Adrenal gland (tissue), 12 donors: ENCODE measurements around the gene DTD1. TPM values are rescaled to one million over a fixed set of nuclear protein-coding genes. Genes with fewer than 3 reads are reported as not detected.
A peak's percentile ranks its signal among the peaks of the same experiment; 100 is the strongest.

Source experiments
- DNase-seq, 7 donors: peaks; one replicate each; pipeline ENCODE4 v3.0.0-alpha.2; 2019 to 2020
- H3K27ac ChIP-seq, 5 donors: fragments of 200-600 bp; sonication (generic) in 4 of 5; 1 replicate in 3 of 5; 2 replicates in 2 of 5; pipeline versions ENCODE4 v1.5.1 to v1.8.0; 2016 to 2020; ENCODE audit warnings: mild to moderate bottlenecking in 1 of 5
- H3K27me3 ChIP-seq: fragments of 200-600 bp; 2 replicates; pipeline ENCODE4 v1.8.0; 2021
- H3K36me3 ChIP-seq, 2 donors: fragments of 200-600 bp; replicated peaks in 1 of 2; 1 replicate in 1 of 2; 2 replicates in 1 of 2; pipeline versions ENCODE4 v1.5.1 to v1.8.0; 2018 to 2022
- H3K4me1 ChIP-seq, 2 donors: fragments of 200-600 bp; replicated peaks in 1 of 2; 1 replicate in 1 of 2; 2 replicates in 1 of 2; pipeline versions ENCODE4 v1.5.1 to v1.8.0; 2018 to 2021
- H3K4me3 ChIP-seq, 4 donors: fragments of 200-600 bp; sonication (generic) in 3 of 4; one replicate each; pipeline ENCODE4 v1.5.1; 2016 to 2018
- H3K9me3 ChIP-seq, 3 donors: fragments of 200-600 bp; sonication (generic) in 1 of 3; replicated peaks in 1 of 3; 1 replicate in 2 of 3; 2 replicates in 1 of 3; pipeline versions ENCODE4 v1.5.1 to v1.8.0; 2016 to 2021
- POLR2A ChIP-seq, 2 donors: fragments of 450-650 bp; IDR thresholded peaks; one replicate each; pipeline ENCODE4 v1.6.1; 2017; ENCODE audit warnings: antibody characterized with exemption in 2 of 2, mild to moderate bottlenecking in 2 of 2, moderate library complexity in 1 of 2
- WGBS, 4 donors: extraction: QIAGEN DNeasy Blood & Tissue Kit in 2 of 4; methylation state at CpG; one replicate each; pipeline versions ENCODE4 v1.1.5 to v1.1.7; 2013 to 2017; 5-methylcytosine and 5-hydroxymethylcytosine counted together
- intact Hi-C, 2 donors: fragments of 100-400 bp; cut with DNase I; formaldehyde crosslinking; loops; one replicate each; pipeline versions ENCODE4 v1.14.1 to v1.15.0; 2022 to 2023
- polyA plus RNA-seq, 3 donors: library from polyadenylated mRNA; stranded (reverse); fragments of 200-250 nt in 2 of 3; fragments of 350-450 nt in 1 of 3; fragmentation: Illumina TruSeq in 1 of 3; extraction: RNeasy Lipid Tissue Mini Kit (QIAGEN cat#74804) in 1 of 3; gene quantifications; one replicate each; pipeline ENCODE4 v1.2.3, GENCODE V29; 2013 to 2014
- total RNA-seq, 9 donors: library from RNA; depleted of rRNA in 4 of 9; stranded (reverse); fragments of >200 nt in 4 of 9; fragments of 120-200 nt in 1 of 9; fragmentation: NEBNext Ultra II Directional in 1 of 9; extraction: Animal tissue kit (Norgen Biotek cat#: 25700) in 1 of 9; gene quantifications; one replicate each; pipeline versions ENCODE4 v1.1.0 to v1.2.4, GENCODE V29; 2013 to 2023
- TF ChIP-seq, protein P1 (sequence below), 6 experiments: fragments of 450-650 bp in 4 of 6; fragments of 200-600 bp in 2 of 6; sonication (generic) in 1 of 6; IDR thresholded peaks; 1 replicate in 5 of 6; 2 replicates in 1 of 6; pipeline versions ENCODE4 v1.5.1 to v1.8.0; 2016 to 2021; ENCODE audit warnings: antibody characterized with exemption in 6 of 6, mild to moderate bottlenecking in 2 of 6, moderate library complexity in 1 of 6
- donor health status: healthy with polysubstance abuse.
- donor health status: Bipolar disorder and iron deficiency.
- donor health status: DM: yes; HTN: yes; CAD: no.
- donor health status: DM: no; HTN: no; CAD: no.
- donor health status: DM: no; HTN: no; CAD: no.
- donor health status: DM: yes; HTN: yes; CAD: no.

DTD1 gene
- total and polyA plus RNA-seq, 12 donors = 9.5 to 38.9 (median 32.9) TPM

DNA sequence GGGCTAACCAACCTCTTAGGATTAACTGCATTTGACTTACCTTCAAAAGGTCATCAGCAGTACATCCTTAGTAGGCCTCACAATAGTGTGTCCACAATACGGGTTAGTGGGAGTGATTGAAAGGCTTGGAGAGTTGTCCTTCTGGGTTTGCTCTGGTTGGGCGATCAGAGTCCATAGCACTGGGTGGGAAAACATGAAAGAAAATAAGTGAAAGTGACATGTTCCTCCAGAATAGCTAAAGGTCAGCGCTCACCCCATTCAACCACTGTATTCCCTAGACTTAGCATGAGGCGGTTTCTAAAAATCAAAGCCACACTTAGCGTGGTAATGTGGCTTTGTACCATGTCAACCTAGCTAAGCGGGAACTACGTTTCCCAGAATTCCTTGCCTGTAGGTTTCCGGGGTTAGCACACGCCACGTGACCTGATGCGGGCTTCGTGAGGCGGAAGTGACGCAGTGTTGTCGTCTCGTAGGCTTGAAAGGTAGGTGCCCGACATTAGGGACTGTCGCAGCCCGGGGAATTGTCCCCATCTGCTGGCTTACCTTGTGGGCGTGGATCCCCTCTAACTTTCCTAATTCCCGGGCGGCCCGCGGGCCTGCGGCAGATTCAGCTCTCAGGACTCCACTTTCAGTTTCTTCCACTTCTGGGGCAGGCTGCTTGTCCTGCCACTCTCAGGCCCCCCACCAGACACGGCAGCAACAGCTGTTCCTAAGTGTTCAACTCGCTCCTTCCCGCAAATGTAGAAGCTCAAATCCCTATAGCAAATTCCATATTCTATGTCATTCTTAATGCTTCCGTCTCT lies 206.0 kb downstream of the DTD1 start:
- TF ChIP-seq POLR2A (IDR thresholded peaks at IDR 0.05) = peak; percentile 70 to 79
- TF ChIP-seq, protein P1, sequence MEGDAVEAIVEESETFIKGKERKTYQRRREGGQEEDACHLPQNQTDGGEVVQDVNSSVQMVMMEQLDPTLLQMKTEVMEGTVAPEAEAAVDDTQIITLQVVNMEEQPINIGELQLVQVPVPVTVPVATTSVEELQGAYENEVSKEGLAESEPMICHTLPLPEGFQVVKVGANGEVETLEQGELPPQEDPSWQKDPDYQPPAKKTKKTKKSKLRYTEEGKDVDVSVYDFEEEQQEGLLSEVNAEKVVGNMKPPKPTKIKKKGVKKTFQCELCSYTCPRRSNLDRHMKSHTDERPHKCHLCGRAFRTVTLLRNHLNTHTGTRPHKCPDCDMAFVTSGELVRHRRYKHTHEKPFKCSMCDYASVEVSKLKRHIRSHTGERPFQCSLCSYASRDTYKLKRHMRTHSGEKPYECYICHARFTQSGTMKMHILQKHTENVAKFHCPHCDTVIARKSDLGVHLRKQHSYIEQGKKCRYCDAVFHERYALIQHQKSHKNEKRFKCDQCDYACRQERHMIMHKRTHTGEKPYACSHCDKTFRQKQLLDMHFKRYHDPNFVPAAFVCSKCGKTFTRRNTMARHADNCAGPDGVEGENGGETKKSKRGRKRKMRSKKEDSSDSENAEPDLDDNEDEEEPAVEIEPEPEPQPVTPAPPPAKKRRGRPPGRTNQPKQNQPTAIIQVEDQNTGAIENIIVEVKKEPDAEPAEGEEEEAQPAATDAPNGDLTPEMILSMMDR (IDR thresholded peaks at IDR 0.05) = peak in 4 of 6 experiments; percentile 16 to 36 (median 22)
- Histone ChIP-seq H3K27ac (peak overlapping the region in 4 of 5 donors; percentile 73 to 95 (median 85)), H3K36me3 (no peaks in the 10 kb centered on the region), H3K4me1 (peaks cover 0 to 4% of the 10 kb centered on the region in 2 donors), H3K4me3 (peak overlapping the region; percentile 9 to 75 (median 34)), H3K9me3 (no peaks in the 10 kb centered on the region), H3K27me3 (no peaks in the 10 kb centered on the region)
- intact Hi-C loops = no loop called here
- peak; percentile 88 to 97 (median 93) for DNase-seq
- 5 to 8% (median 7%) methylated on average over 17 to 29 of the region's 29 CpGs for WGBS, 4 donors

DNA sequence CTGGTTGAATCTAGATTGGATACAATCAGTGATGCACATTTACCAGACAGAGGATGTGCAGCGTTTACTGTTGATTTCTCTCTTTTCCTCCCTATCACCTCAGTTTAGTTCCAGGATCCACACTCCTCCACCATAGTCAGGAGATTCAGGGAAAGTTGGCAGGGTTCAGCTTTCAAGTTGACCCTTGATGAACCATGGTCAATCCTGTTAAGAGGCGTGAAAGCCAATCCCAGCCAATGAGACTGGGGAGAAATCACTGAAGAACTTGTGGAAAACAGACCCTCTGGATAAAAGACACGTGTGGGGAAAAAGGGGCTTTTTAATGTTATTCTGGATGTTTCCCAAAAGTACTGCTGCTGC lies 206.6 kb downstream of the DTD1 start:
- DNase-seq = no peak

DNA sequence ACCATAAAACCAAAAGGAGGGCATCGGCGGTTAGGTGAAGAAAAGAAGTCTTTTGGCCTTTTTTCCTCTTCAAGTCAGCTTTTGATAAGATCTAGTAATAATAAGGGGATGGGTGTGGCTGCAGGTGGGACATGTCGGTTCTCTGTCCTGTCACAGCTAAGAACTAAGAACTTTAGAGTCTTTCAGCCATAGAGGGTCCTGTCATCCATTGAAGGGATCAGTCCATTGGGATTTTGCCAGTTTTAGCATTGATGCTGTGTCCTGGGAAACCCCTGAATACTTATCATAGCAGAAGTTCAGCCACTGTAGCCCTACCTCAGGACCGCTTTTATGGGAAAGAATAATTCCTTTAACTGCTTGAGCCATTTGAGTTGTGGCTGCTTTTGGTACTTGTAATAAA lies 207.5 kb downstream of the DTD1 start:
- Histone ChIP-seq H3K4me1 (peaks cover 0 to 4% of the 10 kb centered on the region in 2 donors), H3K36me3 (no peaks in the 10 kb centered on the region), H3K27ac (no peak overlapping the region), H3K27me3 (no peaks in the 10 kb centered on the region), H3K9me3 (no peaks in the 10 kb centered on the region), H3K4me3 (no peak overlapping the region)
- intact Hi-C loops = no loop called here
- no peak for DNase-seq
- WGBS, 4 donors = 80 to 94% (median 89%) methylated on average over 4 of the region's 4 CpGs
- no peak for TF ChIP-seq POLR2A (IDR thresholded peaks at IDR 0.05)
- TF ChIP-seq, protein P1 (IDR thresholded peaks at IDR 0.05) = no peak

More for the DNA sequence above, 206.6 kb downstream of the DTD1 start:
- H3K27ac ChIP-seq = peak overlapping the region in 4 of 5 donors; percentile 73 to 95 (median 85)
- intact Hi-C loops = no loop called here
- H3K9me3 ChIP-seq = no peaks in the 10 kb centered on the region
- H3K36me3 ChIP-seq = no peaks in the 10 kb centered on the region
- H3K4me1 ChIP-seq = peaks cover 0 to 4% of the 10 kb centered on the region in 2 donors
- WGBS, 4 donors = 60 to 65% (median 63%) methylated on average over 3 of the region's 3 CpGs
- H3K4me3 ChIP-seq = peak overlapping the region; percentile 9 to 75 (median 34)
- H3K27me3 ChIP-seq = no peaks in the 10 kb centered on the region
- TF ChIP-seq, protein P1 (IDR thresholded peaks at IDR 0.05) = no peak

DNA sequence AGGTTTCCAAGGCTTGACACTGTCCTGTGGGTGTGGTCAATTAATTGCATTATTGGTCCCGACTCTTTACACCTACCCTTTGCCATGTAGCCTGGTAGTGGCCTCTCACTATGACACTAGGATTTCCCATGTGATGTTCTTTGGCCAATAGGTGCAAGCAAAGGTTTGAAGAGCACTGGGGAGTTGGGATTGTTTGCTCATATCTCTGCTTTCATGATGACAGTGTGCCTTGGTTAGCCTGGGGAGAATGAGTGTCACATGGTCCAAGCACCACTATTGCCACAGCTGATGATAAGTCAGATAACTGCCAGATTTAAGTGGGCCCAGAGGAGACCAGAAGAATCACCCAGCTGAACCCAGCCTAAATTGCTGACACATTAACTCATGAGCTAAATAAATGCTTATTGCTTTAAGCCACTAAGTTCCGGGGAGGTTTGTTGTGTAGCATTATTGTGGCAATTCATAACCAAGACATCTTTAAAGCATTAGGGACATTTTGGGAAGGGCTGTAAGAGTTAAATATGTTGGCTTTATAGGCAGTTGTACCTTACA lies 208.5 kb downstream of the DTD1 start:
- Histone ChIP-seq H3K9me3 (no peaks in the 10 kb centered on the region), H3K27me3 (no peaks in the 10 kb centered on the region), H3K4me3 (no peak overlapping the region), H3K4me1 (peaks cover 0 to 4% of the 10 kb centered on the region in 2 donors), H3K27ac (no peak overlapping the region), H3K36me3 (no peaks in the 10 kb centered on the region)
- 91 to 97% (median 95%) methylated on average over 2 of the region's 2 CpGs for WGBS, 4 donors
- DNase-seq = no peak
- intact Hi-C loops = no loop called here
- TF ChIP-seq POLR2A (IDR thresholded peaks at IDR 0.05) = no peak
- TF ChIP-seq, protein P1 (IDR thresholded peaks at IDR 0.05) = no peak
